ENCODE results near the gene ARHGEF4. TPM values are rescaled to one million over a fixed set of nuclear protein-coding genes. Genes with fewer than 3 reads are reported as not detected.

The ARHGEF4 gene
- total RNA-seq, 4 donors from 2014 or later, result 52.8 to 82.4 (median 73.3) TPM

DNA sequence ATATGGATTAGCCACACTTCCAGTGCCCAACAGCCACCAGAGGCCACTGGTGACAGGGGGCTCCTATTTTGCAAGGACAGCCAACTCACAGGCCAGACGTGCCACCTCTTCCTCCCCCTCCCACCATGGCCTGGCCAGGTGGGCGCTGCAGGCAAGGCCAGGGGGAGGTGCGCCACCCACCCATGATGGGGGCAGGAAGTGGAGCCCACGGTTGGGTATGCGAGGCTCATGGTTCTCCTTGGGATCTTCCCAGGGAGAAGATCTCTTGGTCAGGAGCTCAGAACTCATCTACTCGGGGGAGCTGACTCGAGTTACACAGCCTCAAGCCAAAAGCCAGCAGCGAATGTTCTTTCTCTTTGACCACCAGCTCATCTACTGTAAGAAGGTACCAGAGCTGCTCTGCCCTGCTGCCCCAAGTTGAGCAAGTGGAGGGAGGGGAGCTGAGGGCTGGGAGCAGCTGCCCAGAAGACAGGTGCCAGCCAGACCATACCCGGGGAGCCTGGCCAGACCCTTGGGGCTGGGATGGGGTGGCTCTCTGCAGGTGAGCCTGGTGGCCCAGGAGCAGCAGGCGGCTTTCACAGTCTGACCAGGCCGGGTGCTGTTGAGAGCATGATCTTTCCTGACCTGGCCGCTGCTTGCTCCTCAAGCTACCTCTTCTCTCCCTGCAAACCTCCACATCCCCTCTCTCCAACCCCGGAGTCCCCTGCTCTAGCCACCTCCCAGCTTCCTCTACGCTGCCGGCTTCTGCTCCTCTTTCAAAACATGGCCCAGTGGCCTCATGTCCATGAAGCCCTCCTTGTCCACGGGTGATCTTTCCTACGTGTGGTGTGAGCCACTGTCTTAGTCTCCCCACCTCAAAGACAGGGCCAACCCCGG lies 206.7 kb downstream of the ARHGEF4 start:
- Histone ChIP-seq H3K4me1 (peaks cover 0 to 18% (median 0%) of the 10 kb centered on the region in 3 donors), H3K4me3 (no peak overlapping the region), H3K9me3 (no peaks in the 10 kb centered on the region), H3K27me3 (peaks cover 0 to 6% (median 0%) of the 10 kb centered on the region in 4 donors), H3K27ac (no peak overlapping the region), H3K36me3 (peaks cover 0 to 98% (median 20%) of the 10 kb centered on the region in 3 donors)
- 75 to 92% methylated on average over 9 of the region's 18 CpGs for WGBS, 2 donors
- no peak for TF ChIP-seq CTCF (IDR thresholded peaks at IDR 0.05)
- TF ChIP-seq POLR2A (IDR thresholded peaks at IDR 0.05), result no peak
- DNase-seq, result no peak
- intact Hi-C loops (cut with DNase I), result no loop called here

GRCh38 chr2:131044075-131044756 lies 207.5 kb downstream of the ARHGEF4 start:
- H3K27ac ChIP-seq, result no peak overlapping the region
- 91% methylated on average over 7 of the region's 24 CpGs; no CpG with 5 or more reads in 1 of the 2 donors for WGBS, 2 donors
- no peak for DNase-seq
- H3K27me3 ChIP-seq, result peaks cover 0 to 6% (median 0%) of the 10 kb centered on the region in 4 donors
- peaks cover 0 to 18% (median 0%) of the 10 kb centered on the region in 3 donors for H3K4me1 ChIP-seq
- no peak overlapping the region for H3K4me3 ChIP-seq
- TF ChIP-seq CTCF (IDR thresholded peaks at IDR 0.05) (no peak), POLR2A (IDR thresholded peaks at IDR 0.05) (no peak)
- H3K9me3 ChIP-seq, result no peaks in the 10 kb centered on the region
- intact Hi-C loops (cut with DNase I), result no loop called here
- peaks cover 0 to 98% (median 20%) of the 10 kb centered on the region in 3 donors for H3K36me3 ChIP-seq

DNA sequence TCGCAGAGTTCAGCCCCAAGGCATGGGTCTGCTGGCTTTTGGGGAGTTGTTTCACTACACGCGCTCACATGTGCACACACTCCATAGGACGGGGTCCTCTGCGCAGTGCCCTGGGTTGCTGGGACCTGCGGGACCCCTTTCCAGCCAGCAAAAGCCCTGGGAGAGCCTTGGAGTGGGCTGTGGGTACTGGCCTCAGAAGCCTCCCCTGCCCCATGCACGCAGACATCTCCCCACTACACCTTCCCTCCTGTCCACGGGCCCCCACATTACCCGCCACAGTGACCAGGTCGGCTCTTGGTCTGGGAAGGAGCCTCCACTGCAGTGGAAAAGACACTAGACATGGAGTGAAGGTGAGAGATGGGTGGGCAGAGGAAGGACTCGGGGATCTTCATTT lies 208.0 kb downstream of the ARHGEF4 start:
- no peak for DNase-seq
- peaks cover 0 to 98% (median 20%) of the 10 kb centered on the region in 3 donors for H3K36me3 ChIP-seq
- TF ChIP-seq POLR2A (IDR thresholded peaks at IDR 0.05) (no peak), CTCF (IDR thresholded peaks at IDR 0.05) (no peak)
- intact Hi-C loops (cut with DNase I), result no loop called here
- no peaks in the 10 kb centered on the region for H3K9me3 ChIP-seq
- WGBS, 2 donors, result 40 to 100% methylated on average over 1 of the region's 11 CpGs
- no peak overlapping the region for H3K4me3 ChIP-seq
- H3K4me1 ChIP-seq, result peaks cover 0 to 18% (median 0%) of the 10 kb centered on the region in 3 donors
- H3K27me3 ChIP-seq, result peaks cover 0 to 3% (median 0%) of the 10 kb centered on the region in 4 donors
- no peak overlapping the region for H3K27ac ChIP-seq

DNA sequence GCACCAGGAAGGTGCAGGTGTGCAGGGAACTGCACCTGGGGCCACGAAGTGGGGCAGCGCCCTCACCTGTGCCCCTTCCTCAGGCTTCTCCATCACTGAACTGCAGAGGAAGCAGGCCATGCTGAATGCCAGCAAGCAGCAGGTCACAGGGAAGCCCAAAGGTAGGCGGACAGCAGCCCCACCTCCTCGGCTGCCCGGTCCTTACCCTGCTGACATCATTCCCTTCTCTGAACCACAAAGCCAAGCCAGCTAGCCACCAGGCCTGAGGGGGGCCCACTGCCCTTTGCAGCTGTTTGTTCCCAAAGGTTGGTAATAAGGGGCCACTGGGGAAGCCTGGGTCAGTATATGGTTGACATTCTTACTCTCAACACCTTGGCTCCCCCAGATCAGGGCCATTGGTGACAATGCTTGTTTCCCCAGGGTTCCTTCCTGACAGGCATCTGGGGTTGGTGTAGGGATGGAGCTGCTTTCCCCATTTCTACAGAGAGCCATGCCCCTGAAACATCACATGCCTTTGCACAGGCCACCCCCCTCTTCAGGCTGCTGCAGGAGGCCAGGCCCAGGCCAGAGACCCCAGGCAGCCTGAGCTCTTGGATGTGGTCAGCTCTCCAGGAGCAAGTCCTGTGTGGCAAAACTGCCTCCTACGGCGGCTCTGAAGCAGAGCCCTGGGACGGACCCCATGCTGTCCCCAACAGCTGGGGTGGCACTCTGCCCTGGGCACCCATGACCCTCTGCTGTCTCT lies 208.7 kb downstream of the ARHGEF4 start:
- 80% methylated on average over 1 of the region's 8 CpGs; no CpG with 5 or more reads in 1 of the 2 donors for WGBS, 2 donors

More for the DNA sequence above, 208.7 kb downstream of the ARHGEF4 start:
- Histone ChIP-seq H3K4me1 (peaks cover 0 to 18% (median 0%) of the 10 kb centered on the region in 3 donors), H3K27me3 (no peaks in the 10 kb centered on the region), H3K9me3 (no peaks in the 10 kb centered on the region), H3K27ac (no peak overlapping the region), H3K4me3 (no peak overlapping the region), H3K36me3 (peaks cover under 1 to 98% (median 20%) of the 10 kb centered on the region in 3 donors)
- intact Hi-C loops (cut with DNase I), result no loop called here
- TF ChIP-seq CTCF (IDR thresholded peaks at IDR 0.05) (no peak), POLR2A (IDR thresholded peaks at IDR 0.05) (no peak)
- DNase-seq, result no peak

Measured in esophagus squamous epithelium (tissue), 5 donors.